ENCODE data around the gene PIGN.

The PIGN gene

GRCh38 chr18:62186774-62187542, at the start of gene PIGN, which contains the start of gene RELCH:
PIGN (minus strand) TSS chr18:62187056; CDS start chr18:62161353, 25,703 bp downstream.
RELCH (plus strand) TSS chr18:62187255; CDS start chr18:62187506, 251 bp downstream.
- peak; percentile 96 for DNase-seq (ENCODE audit: low spot score)

GRCh38 chr18:62236252-62236651, 49.4 kb upstream of the PIGN start:
- DNase-seq (ENCODE audit: low spot score) = no peak

- DNase-seq (ENCODE audit: low spot score) = no peak
These were observed 39.2 kb upstream of the PIGN start for GRCh38 chr18:62226047-62226446.

- DNase-seq (ENCODE audit: low spot score) = no peak
These were observed 37.4 kb upstream of the PIGN start for GRCh38 chr18:62224229-62224628.

GRCh38 chr18:62214790-62215189, 27.9 kb upstream of the PIGN start:
- no peak for DNase-seq (ENCODE audit: low spot score)

- no peak for DNase-seq (ENCODE audit: low spot score)
These were observed 24.5 kb upstream of the PIGN start for GRCh38 chr18:62211325-62211828.

GRCh38 chr18:62210138-62210537, 23.3 kb upstream of the PIGN start:
- no peak for DNase-seq (ENCODE audit: low spot score)

- no peak for DNase-seq (ENCODE audit: low spot score)
These were observed 22.2 kb upstream of the PIGN start for GRCh38 chr18:62209046-62209445.

GRCh38 chr18:62206593-62206992, 19.7 kb upstream of the PIGN start:
- DNase-seq (ENCODE audit: low spot score) = no peak

GRCh38 chr18:62205824-62206223, 19.0 kb upstream of the PIGN start:
- no peak for DNase-seq (ENCODE audit: low spot score)

- DNase-seq (ENCODE audit: low spot score) = no peak
These were observed 15.0 kb upstream of the PIGN start for GRCh38 chr18:62201870-62202269.

- no peak for DNase-seq (ENCODE audit: low spot score)
These were observed 13.5 kb upstream of the PIGN start for GRCh38 chr18:62200121-62200914.

GRCh38 chr18:62199629-62200028, 12.8 kb upstream of the PIGN start:
- no peak for DNase-seq (ENCODE audit: low spot score)

- no peak for DNase-seq (ENCODE audit: low spot score)
These were observed 11.4 kb upstream of the PIGN start for GRCh38 chr18:62198259-62198658.

GRCh38 chr18:62196980-62197379, 10.1 kb upstream of the PIGN start:
- no peak for DNase-seq (ENCODE audit: low spot score)

GRCh38 chr18:62196079-62196478, 9.2 kb upstream of the PIGN start:
- DNase-seq (ENCODE audit: low spot score) = no peak

GRCh38 chr18:62189208-62189607, 2.4 kb upstream of the PIGN start:
- no peak for DNase-seq (ENCODE audit: low spot score)

- DNase-seq (ENCODE audit: low spot score) = no peak
These were observed 971 bp upstream of the PIGN start for GRCh38 chr18:62187543-62188510.

- no peak for DNase-seq (ENCODE audit: low spot score)
These were observed 420 bp downstream of the PIGN start for GRCh38 chr18:62186499-62186773.

- peak; percentile 68 for DNase-seq (ENCODE audit: low spot score)
These were observed 3.2 kb downstream of the PIGN start for GRCh38 chr18:62183578-62184195.

GRCh38 chr18:62182220-62182619, 4.6 kb downstream of the PIGN start:
- DNase-seq (ENCODE audit: low spot score) = no peak

GRCh38 chr18:62179213-62179612, 7.6 kb downstream of the PIGN start:
- no peak for DNase-seq (ENCODE audit: low spot score)
